GM12865 (cell line): Measurements from ENCODE around the gene PLA1A.

Experiments
- DNase-seq: peaks from one replicate; pipeline ENCODE4 v3.0.0; 2010; ENCODE audit warnings: low read depth
- H3K4me3 ChIP-seq: 2 replicates; pipeline ENCODE4 v1.5.1; 2011; ENCODE audit warnings: mild to moderate bottlenecking, low read depth, low read length, control low read depth
- TF ChIP-seq, protein P1 (sequence below): IDR thresholded peaks from 2 replicates; pipeline ENCODE4 v1.5.1; 2011; ENCODE audit warnings: low read length, control low read depth, low read depth, inconsistent platforms; ENCODE audit not compliant: insufficient read depth; ENCODE audit errors: missing control alignments

The PLA1A gene

DNA sequence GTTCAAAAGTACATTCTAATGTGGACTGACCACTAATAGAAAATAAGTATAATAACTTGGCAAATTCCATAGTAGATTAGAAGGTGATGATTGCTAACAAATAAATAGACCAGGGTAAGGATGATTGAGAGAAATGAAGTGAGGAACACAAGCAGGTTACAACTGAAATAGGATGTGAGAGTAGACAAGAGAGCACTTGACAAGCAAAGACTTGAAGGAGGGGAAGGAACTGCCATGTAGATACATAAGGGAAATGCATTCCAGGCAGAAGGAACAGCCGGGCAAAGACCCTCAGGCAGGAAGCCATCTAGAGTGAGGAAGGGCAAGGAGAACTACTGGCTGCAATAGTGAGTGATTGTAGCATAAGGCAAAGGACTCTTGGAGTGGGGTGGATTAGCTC, 5.0 kb downstream of the PLA1A start:
- peak overlapping the region; percentile 58 for H3K4me3 ChIP-seq
- TF ChIP-seq, protein P1, sequence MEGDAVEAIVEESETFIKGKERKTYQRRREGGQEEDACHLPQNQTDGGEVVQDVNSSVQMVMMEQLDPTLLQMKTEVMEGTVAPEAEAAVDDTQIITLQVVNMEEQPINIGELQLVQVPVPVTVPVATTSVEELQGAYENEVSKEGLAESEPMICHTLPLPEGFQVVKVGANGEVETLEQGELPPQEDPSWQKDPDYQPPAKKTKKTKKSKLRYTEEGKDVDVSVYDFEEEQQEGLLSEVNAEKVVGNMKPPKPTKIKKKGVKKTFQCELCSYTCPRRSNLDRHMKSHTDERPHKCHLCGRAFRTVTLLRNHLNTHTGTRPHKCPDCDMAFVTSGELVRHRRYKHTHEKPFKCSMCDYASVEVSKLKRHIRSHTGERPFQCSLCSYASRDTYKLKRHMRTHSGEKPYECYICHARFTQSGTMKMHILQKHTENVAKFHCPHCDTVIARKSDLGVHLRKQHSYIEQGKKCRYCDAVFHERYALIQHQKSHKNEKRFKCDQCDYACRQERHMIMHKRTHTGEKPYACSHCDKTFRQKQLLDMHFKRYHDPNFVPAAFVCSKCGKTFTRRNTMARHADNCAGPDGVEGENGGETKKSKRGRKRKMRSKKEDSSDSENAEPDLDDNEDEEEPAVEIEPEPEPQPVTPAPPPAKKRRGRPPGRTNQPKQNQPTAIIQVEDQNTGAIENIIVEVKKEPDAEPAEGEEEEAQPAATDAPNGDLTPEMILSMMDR, result no peak
- no peak for DNase-seq

DNA sequence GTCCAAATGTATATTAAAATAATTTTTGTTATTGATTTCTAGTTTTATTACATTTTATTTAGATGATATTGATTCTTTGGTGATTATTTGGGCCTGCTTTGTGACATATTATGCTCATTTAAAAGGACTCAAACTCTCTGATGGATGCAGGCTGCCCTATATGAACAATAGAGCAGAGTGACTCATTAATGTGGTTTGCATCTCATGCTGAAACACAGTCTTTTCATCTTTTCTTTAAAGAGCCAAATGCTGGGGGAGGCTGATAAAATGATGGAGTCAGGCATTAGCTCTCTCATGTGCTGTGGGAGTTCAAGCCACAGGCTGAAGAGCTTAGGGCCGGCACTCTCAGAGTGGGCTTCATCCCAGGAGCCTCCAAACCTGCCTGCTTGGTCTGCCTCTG, 7.2 kb downstream of the PLA1A start:
- TF ChIP-seq, protein P1, result no peak
- DNase-seq, result no peak
- no peak overlapping the region for H3K4me3 ChIP-seq

DNA sequence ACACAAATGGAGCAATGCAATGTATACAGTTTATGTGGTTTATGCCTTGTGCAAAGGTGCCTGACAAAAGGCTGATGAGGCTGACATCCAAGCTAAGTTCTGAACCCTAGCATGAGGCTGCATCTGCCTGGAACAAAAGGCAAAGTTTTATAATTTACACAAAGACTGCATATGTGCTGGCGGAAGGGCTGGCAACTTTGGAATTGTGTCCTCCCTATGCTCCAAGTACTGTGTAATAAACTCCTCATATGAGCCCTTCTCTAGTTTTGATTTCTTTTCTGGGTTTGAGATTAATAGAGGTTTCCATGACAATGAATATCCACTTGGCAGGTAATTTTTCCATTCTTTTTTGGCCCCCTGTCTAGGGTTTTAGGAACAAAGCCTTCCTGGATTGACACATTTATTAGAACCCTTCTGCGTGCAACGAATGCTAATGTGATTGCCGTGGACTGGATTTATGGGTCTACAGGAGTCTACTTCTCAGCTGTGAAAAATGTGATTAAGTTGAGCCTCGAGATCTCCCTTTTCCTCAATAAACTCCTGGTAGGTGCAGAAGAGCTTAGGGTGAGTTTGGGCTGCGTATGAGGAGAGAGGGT, 10.8 kb downstream of the PLA1A start:
- TF ChIP-seq, protein P1, result no peak
- no peak for DNase-seq
- H3K4me3 ChIP-seq, result no peak overlapping the region

DNA sequence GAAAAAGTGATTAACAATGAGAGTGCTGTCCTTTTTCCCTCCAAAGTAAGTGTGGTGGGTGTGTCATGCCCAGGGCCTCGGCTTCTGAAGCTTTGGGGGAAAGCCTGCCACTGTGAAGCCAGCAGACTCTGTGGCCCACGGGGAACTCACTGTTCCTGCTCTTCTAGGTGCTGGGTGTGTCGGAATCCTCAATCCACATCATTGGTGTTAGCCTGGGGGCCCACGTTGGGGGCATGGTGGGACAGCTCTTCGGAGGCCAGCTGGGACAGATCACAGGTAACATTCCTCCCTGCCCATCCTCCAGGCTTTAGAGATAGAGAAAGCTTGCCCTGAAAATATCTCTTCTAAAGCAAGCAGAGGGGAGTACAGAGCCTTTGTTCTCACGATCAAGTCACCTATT, 11.6 kb downstream of the PLA1A start:
- DNase-seq, result no peak
- no peak overlapping the region for H3K4me3 ChIP-seq
- TF ChIP-seq, protein P1, result no peak

DNA sequence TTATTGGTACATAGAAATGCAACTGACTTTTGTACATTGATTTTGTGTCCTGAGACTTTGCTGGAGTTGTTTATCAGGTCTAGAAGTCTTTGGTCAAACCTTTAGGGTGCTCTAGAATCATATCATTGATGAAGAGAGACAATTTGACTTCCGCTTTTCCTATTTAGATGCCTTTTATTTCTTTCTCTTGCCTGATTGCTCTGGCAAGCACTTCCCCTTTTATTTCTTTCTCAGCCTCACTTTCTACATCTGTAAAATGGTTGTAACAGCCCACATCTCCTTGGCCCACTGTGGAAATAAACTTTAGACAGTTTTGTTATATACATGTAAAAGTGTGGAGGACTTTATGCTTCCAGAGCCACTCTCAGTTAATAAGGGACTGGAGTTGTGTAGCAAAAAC, 14.0 kb downstream of the PLA1A start:
- no peak for DNase-seq
- no peak overlapping the region for H3K4me3 ChIP-seq
- TF ChIP-seq, protein P1, result no peak

DNA sequence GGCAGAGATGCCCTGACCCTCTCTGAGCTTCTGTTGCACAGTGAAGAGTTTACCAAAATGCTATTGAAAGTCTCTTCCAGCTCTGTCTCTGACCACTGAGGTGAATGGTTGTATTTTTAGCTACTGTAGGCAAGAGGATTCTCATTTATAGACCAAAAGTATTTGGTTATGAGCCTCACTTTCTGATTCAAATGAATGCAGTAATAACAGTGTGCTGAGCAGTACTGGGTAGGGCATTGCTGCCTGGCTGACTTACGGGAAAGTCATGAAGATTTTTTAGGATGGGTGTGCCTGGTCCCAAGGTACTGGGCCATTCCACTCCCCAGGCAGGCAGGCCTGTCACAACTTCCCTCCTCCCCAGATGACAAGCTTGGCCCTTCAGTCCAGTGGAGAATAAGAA, 15.5 kb downstream of the PLA1A start:
- TF ChIP-seq, protein P1, result no peak
- DNase-seq, result no peak
- no peak overlapping the region for H3K4me3 ChIP-seq

DNA sequence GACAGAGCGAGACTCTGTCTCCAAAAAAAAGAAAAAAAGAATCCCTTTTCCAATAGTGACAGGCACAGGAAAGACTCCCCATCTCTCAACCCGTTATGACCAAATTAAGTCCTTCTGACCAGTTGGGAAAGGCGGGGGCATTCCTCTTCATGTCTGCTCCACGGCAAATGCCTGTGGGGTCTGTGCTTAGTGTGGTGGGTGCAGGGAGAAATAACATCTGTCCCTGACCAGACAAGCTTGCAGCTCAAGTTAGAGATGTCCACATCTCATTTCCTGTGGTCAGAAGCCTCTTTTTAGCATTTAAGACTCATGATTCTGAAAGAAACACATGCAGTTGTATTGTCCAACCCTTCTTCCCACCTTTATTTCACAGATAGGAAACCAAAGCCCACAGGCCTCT, 16.2 kb downstream of the PLA1A start:
- TF ChIP-seq, protein P1, result no peak
- peak; percentile 24 for DNase-seq

More for the DNA sequence above, 16.2 kb downstream of the PLA1A start:
- no peak overlapping the region for H3K4me3 ChIP-seq
